ENCODE measurements around the gene UBR3.

The UBR3 gene

GRCh38 chr2:170006587-170007325 lies 179.5 kb downstream of the UBR3 start:
- Histone ChIP-seq H3K27ac (replicated peaks) (no peak overlapping the region), H3K4me3 (replicated peaks; ENCODE audit: insufficient read depth, low read length) (no peak overlapping the region), H3K27me3 (ENCODE audit: insufficient read depth, poor library complexity, severe bottlenecking) (no peaks in the 10 kb centered on the region)
- TF ChIP-seq POLR2AphosphoS5 (IDR thresholded peaks at IDR 0.05; ENCODE audit: low read depth) (no peak), CTCF (IDR thresholded peaks at IDR 0.05; ENCODE audit: insufficient read depth, low read length) (no peak), GABPA (IDR thresholded peaks at IDR 0.05; ENCODE audit: low read depth) (no peak), REST (IDR thresholded peaks at IDR 0.05; ENCODE audit: insufficient replicate concordance, low read depth) (no peak), SPI1 (IDR thresholded peaks at IDR 0.05; ENCODE audit: borderline replicate concordance, low read depth) (no peak)
- DNase-seq (ENCODE audit: low read depth in 1 of 2, low spot score in 1 of 2), result no peak

- no peak for DNase-seq (ENCODE audit: low read depth in 1 of 2, low spot score in 1 of 2)
- Histone ChIP-seq H3K27me3 (ENCODE audit: insufficient read depth, poor library complexity, severe bottlenecking) (no peaks in the 10 kb centered on the region), H3K4me3 (replicated peaks; ENCODE audit: insufficient read depth, low read length) (no peak overlapping the region), H3K27ac (replicated peaks) (no peak overlapping the region)
- TF ChIP-seq SPI1 (IDR thresholded peaks at IDR 0.05; ENCODE audit: borderline replicate concordance, low read depth), result no peak
- TF ChIP-seq REST (IDR thresholded peaks at IDR 0.05; ENCODE audit: insufficient replicate concordance, low read depth), result no peak
- no peak for TF ChIP-seq CTCF (IDR thresholded peaks at IDR 0.05; ENCODE audit: insufficient read depth, low read length)
- no peak for TF ChIP-seq POLR2AphosphoS5 (IDR thresholded peaks at IDR 0.05; ENCODE audit: low read depth)
- TF ChIP-seq GABPA (IDR thresholded peaks at IDR 0.05; ENCODE audit: low read depth), result no peak
Observed at GRCh38 chr2:170009209-170009608, 182.0 kb downstream of the UBR3 start.

- TF ChIP-seq POLR2AphosphoS5 (IDR thresholded peaks at IDR 0.05; ENCODE audit: low read depth), result no peak
- no peak for TF ChIP-seq SPI1 (IDR thresholded peaks at IDR 0.05; ENCODE audit: borderline replicate concordance, low read depth)
- no peak for TF ChIP-seq GABPA (IDR thresholded peaks at IDR 0.05; ENCODE audit: low read depth)
- no peak for TF ChIP-seq CTCF (IDR thresholded peaks at IDR 0.05; ENCODE audit: insufficient read depth, low read length)
- no peak for TF ChIP-seq REST (IDR thresholded peaks at IDR 0.05; ENCODE audit: insufficient replicate concordance, low read depth)
Observed at GRCh38 chr2:170012773-170013172, 185.5 kb downstream of the UBR3 start.

More at GRCh38 chr2:170012773-170013172, 185.5 kb downstream of the UBR3 start:
- H3K27ac ChIP-seq (replicated peaks), result no peak overlapping the region
- no peak for DNase-seq (ENCODE audit: low read depth in 1 of 2, low spot score in 1 of 2)
- no peaks in the 10 kb centered on the region for H3K27me3 ChIP-seq (ENCODE audit: insufficient read depth, poor library complexity, severe bottlenecking)
- no peak overlapping the region for H3K4me3 ChIP-seq (replicated peaks; ENCODE audit: insufficient read depth, low read length)

Data from HL-60 (cell line).